HEK293T (cell line): Measurements from ENCODE around the gene BCL2.

ENCODE experiments used
- BHLHE40 ChIP-seq: fragments of 450-650 bp; IDR thresholded peaks from 2 replicates; pipeline ENCODE4 v1.6.1; 2016; ENCODE audit warnings: mild to moderate bottlenecking, moderate library complexity, borderline replicate concordance
- FOXA1 ChIP-seq: fragments of 450-650 bp; IDR thresholded peaks from 2 replicates; pipeline ENCODE4 v1.6.1; 2016; ENCODE audit warnings: mild to moderate bottlenecking
- FOXM1 ChIP-seq: fragments of 450-650 bp; IDR thresholded peaks from 2 replicates; pipeline ENCODE4 v1.6.1; 2017; ENCODE audit warnings: mild to moderate bottlenecking, borderline replicate concordance
- SP1 ChIP-seq: fragments of 450-650 bp; IDR thresholded peaks from 2 replicates; pipeline ENCODE4 v1.6.1; 2017

DNA sequence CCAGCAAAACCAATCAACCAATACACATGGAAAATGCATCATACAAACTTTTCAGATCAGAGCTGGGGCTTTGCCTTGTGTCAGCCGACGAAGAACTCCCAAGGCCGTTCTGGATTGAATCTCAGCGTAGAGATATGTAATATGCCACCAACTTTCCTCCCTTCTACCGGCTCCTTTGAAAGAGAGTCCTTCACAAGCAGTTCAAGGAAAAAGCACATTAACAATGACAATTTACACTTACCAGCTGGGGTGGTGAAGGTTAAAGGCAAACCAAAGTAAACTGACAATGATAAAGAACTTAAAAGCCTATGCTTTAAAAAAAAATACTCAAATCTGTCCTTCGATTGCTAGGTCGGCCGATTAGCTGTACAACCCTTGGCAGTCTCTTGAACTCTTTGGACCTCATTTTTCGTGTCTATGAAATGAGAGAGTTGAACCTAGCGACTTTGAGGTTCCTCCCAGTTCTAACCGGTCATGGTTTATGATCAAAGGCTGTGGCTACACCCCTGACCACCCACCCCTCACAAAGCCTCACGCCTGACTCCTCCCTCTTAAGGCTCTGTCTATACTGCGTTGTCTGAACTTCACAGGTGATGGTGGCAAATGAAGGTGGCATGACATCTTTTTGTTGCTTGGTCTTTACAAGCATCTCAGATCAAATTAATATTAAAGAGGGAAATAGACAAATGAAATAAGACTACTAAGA lies 46.2 kb downstream of the BCL2 start:
- TF ChIP-seq BHLHE40 (no peak), FOXA1 (no peak), FOXM1 (no peak), SP1 (no peak)
